Skeletal muscle tissue (tissue), 4 donors: ENCODE data around the gene RNF166. TPM values are rescaled to one million over a fixed set of nuclear protein-coding genes. Genes with fewer than 3 reads are reported as not detected.

Experiments used
- H3K27ac ChIP-seq: one replicate; pipeline ENCODE4 v1.7.0; 2013; ENCODE audit warnings: mild to moderate bottlenecking, low read depth, low read length, inconsistent platforms
- H3K27me3 ChIP-seq, 3 donors: one replicate each; pipeline ENCODE4 v1.7.0; 2013; ENCODE audit warnings: low read length in 3 of 3; ENCODE audit not compliant: control insufficient read depth in 3 of 3, insufficient read depth in 3 of 3
- H3K36me3 ChIP-seq, 3 donors: one replicate each; pipeline ENCODE4 v1.7.0; 2013; ENCODE audit warnings: low read length in 3 of 3; ENCODE audit not compliant: control insufficient read depth in 3 of 3, insufficient read depth in 3 of 3
- H3K4me1 ChIP-seq, 3 donors: one replicate each; pipeline ENCODE4 v1.7.0; 2013; ENCODE audit warnings: low read length in 3 of 3, mild to moderate bottlenecking in 3 of 3; ENCODE audit not compliant: control insufficient read depth in 3 of 3, insufficient read depth in 3 of 3
- H3K4me3 ChIP-seq, 3 donors: one replicate each; pipeline ENCODE4 v1.7.0; 2013; ENCODE audit warnings: low read length in 3 of 3
- H3K9ac ChIP-seq, 3 donors: one replicate each; pipeline ENCODE4 v1.7.0; 2013; ENCODE audit warnings: low read length in 3 of 3, mild to moderate bottlenecking in 3 of 3, moderate library complexity in 2 of 3, low read depth in 1 of 3
- H3K9me3 ChIP-seq, 3 donors: one replicate each; pipeline ENCODE4 v1.7.0; 2013; ENCODE audit warnings: low read length in 3 of 3; ENCODE audit not compliant: control insufficient read depth in 3 of 3
- total RNA-seq: library from RNA; depleted of rRNA; stranded (reverse); fragments of >200 nt; gene quantifications from one replicate; pipeline ENCODE4 v1.2.3, GENCODE V29; 2014
- donor health status: Osteomylitis.

The RNF166 gene
- total RNA-seq, 1 donor from 2014 or later = 12.0 TPM

DNA sequence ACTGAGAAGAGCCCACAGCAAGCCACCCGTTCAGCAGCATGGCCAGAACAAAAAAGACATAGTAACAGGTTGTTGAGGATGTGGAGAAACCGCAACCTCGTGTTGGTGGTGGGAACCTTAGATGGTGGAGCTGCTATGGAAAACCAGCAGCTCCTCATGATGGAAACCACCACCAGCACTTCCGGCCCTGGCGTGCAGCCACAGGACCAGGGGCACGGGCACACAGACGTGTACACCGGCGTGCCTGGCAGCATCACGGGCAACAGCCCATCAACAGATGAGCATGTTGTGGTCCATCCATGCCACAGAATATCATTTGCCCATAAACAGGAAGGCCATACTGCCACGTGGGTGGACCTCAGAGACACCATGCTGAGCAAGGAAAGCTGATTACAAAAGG, 12.0 kb upstream of the RNF166 start:
- Histone ChIP-seq H3K9ac (no peak overlapping the region), H3K4me1 (no peaks in the 10 kb centered on the region), H3K36me3 (peaks cover 33 to 42% (median 41%) of the 10 kb centered on the region in 3 donors), H3K4me3 (no peak overlapping the region), H3K27ac (no peak overlapping the region), H3K27me3 (no peaks in the 10 kb centered on the region), H3K9me3 (no peaks in the 10 kb centered on the region)

DNA sequence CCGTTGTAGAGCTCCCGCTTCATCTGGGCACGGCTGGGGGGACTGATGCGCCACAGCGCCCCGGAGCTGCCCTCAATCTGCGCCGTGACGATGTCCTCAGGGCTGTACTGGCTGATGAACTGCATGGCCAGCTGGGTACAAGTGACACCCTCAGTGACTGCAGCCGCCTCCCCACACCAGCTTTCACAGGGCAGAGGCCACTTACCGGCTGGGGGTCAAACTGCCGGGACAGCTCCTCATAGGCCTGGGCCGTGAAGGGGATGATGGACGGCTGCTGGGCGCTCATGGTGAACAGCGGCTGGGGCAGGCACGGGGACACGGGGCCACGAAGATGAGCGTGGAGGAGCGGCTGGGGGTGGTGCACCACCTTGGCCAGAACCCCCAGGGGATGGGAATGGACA, 10.4 kb upstream of the RNF166 start:
- Histone ChIP-seq H3K4me3 (no peak overlapping the region), H3K27ac (no peak overlapping the region), H3K9ac (no peak overlapping the region), H3K36me3 (peaks cover 30 to 41% (median 39%) of the 10 kb centered on the region in 3 donors), H3K27me3 (no peaks in the 10 kb centered on the region), H3K9me3 (no peaks in the 10 kb centered on the region), H3K4me1 (no peaks in the 10 kb centered on the region)

DNA sequence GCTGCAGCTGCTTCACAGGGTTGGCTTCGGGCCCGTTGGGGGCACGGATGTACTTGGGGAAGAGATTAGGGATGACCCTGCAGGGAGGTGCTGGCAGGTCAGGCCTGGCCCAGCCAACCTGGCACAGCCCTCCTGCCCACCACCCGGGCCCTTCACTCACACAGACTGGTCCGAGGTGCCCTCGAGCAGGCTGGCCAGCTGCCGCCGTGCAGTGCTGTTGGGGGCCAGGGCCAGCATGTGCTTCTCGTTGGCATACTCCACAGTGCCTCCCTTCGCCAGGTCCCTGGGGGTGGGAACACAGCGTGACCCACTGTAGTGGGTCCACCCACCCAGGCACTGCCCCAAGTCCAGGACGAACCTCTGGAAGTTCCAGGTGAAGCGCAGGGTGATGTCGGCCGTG, 10.0 kb upstream of the RNF166 start:
- Histone ChIP-seq H3K27me3 (no peaks in the 10 kb centered on the region), H3K4me1 (no peaks in the 10 kb centered on the region), H3K4me3 (no peak overlapping the region), H3K27ac (no peak overlapping the region), H3K36me3 (peaks cover 30 to 39% (median 38%) of the 10 kb centered on the region in 3 donors), H3K9ac (no peak overlapping the region), H3K9me3 (no peaks in the 10 kb centered on the region)

DNA sequence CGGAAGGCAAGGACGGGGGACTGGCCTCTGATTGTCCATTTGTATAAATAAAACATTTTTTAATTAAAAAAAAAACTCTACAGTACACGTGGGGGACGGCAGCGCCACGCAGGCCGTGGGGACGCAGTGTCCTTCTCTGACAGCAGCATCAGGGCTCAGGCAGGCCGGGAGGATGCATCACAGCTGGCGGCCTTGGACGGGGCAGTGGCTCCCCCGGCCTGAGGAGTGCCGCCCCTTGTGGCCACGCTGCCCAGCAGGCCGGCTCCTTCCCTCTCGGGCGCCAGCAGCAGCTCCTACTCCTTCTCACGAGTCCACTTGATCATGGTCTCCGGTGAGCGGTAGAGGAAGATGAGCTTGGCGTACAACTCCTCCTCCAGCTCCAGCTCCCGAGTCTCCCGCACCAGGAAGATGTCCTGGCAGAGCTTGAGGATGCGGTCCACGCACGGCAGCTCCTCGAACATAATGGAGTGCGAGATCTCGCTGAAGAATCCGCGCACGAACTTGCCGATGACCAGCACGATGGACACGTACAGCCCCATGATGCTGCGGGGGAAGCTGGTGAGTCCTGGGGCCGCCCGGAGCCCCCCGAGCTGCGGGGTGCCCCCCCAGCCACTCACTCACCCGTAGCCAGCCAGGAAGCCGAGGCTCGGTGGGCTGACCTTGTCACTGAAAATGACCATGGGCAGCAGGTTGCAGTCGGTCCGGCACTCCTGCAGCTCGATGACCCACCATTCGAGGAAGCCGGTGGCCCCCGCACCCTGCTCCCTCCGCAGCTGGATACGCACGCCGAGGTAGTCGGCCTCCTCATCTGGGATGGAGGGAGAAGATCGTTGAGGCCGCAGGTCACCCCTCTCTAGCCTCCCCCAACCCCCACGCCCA, 9.3 kb upstream of the RNF166 start:
- Histone ChIP-seq H3K9ac (no peak overlapping the region), H3K27me3 (no peaks in the 10 kb centered on the region), H3K9me3 (no peaks in the 10 kb centered on the region), H3K4me1 (no peaks in the 10 kb centered on the region), H3K4me3 (no peak overlapping the region), H3K36me3 (peaks cover 30 to 39% (median 38%) of the 10 kb centered on the region in 3 donors), H3K27ac (no peak overlapping the region)

DNA sequence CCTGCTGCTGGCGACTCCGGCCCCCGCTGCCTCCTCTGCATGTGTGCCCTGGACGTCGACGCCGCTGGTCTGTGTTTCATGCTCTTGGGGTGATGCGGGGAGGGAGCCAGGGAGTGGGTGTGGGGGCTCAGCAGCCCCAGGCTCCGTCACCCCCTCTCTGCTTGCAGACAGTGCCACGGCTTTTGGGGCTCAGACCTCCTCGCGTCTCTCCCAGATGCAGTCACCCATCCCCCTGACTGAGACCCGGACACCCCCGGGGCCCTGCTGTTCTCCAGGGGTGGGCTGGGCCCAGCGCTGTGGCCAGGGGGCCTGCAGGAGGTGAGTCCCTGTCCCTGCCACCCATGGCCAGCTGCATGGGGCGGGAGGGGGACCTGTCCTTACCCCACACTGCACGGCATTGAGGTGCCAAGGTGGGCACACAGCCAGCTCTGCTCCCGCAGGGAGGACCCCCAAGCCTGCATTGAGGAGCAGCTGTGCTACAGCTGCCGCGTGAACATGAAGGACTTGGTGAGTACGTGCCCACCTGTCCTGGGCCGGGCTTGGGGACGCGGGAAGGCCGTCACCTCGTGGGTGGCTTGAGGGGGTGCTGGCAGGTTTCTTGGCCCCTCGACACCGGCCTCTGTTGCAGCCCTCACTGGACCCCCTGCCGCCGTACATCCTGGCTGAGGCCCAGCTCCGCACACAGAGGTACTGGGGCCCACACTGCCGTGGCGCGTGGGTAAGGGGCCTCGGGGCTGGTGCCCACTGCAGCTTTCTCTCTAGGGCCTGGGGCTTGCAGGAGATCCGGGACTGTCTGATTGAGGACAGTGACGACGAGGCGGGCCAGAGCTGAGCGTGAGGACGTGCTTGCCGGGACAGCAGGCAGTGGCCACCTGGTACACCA, 8.5 kb upstream of the RNF166 start:
- Histone ChIP-seq H3K36me3 (peaks cover 30 to 42% (median 40%) of the 10 kb centered on the region in 3 donors), H3K9me3 (no peaks in the 10 kb centered on the region), H3K9ac (no peak overlapping the region), H3K27ac (no peak overlapping the region), H3K4me3 (no peak overlapping the region), H3K4me1 (no peaks in the 10 kb centered on the region), H3K27me3 (no peaks in the 10 kb centered on the region)

DNA sequence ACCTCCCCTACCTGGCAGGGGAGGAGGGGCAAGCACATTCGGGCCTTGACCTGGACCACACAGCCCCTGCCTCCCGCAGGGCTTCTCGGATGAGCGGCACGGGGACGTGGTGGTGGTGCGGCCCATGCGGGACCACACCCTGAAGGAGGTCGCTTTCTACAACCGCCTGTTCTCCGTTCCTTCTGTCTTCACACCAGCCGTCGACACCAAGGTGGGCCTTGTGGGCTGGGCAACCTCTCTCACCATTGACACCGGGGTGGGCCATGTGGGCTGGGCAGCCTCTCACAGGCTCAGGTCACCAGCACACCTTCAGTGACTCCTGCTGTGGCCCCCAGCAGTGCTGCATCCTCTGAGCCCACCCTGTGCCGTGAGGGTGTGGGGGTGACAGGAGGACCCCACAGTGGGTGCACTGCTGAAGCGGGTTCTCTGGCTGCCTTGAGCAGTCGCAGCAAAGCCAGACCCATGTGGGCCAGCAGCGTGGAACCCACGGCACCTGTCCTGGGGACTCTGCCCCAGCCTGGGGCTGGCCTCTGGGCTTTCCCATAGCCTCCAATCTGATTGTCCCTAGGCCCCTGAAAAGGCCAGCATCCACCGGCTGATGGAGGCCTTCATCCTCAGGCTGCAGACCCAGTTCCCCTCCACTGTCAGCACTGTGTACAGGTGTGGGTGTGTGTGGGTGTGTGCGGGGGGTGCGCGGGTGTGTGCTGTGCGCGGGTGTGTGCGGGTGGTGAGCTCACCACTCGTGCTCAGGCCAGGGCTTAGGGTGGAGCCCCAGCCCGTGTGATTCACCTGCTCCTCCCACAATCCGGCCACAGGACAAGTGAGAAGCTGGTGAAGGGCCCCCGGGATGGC, 7.6 kb upstream of the RNF166 start:
- no peak overlapping the region for H3K4me3 ChIP-seq
- no peak overlapping the region for H3K27ac ChIP-seq
- no peaks in the 10 kb centered on the region for H3K4me1 ChIP-seq
- H3K9me3 ChIP-seq = no peaks in the 10 kb centered on the region
- peaks cover 30 to 42% (median 40%) of the 10 kb centered on the region in 3 donors for H3K36me3 ChIP-seq
- no peaks in the 10 kb centered on the region for H3K27me3 ChIP-seq
- H3K9ac ChIP-seq = no peak overlapping the region

DNA sequence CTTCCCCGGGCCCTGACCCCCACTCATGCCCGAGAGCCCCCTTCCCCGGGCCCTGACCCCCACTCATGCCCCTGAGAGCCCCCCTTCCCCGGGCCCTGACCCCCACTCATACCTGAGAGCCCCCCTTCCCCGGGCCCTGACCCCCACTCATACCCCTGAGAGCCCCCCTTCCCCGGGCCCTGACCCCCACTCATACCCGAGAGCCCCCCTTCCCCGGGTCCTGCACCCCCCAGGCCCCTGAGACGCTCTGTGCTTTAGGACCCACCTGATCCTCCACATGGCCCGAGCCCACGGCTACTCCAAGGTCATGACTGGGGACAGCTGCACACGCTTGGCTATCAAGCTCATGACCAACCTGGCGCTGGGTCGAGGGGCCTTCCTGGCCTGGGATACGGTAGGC, 6.8 kb upstream of the RNF166 start:
- Histone ChIP-seq H3K9ac (no peak overlapping the region), H3K4me3 (no peak overlapping the region), H3K27ac (no peak overlapping the region), H3K9me3 (no peaks in the 10 kb centered on the region), H3K27me3 (no peaks in the 10 kb centered on the region), H3K4me1 (peaks cover 0 to 6% (median under 1%) of the 10 kb centered on the region in 3 donors), H3K36me3 (peaks cover 26 to 40% (median 39%) of the 10 kb centered on the region in 3 donors)

DNA sequence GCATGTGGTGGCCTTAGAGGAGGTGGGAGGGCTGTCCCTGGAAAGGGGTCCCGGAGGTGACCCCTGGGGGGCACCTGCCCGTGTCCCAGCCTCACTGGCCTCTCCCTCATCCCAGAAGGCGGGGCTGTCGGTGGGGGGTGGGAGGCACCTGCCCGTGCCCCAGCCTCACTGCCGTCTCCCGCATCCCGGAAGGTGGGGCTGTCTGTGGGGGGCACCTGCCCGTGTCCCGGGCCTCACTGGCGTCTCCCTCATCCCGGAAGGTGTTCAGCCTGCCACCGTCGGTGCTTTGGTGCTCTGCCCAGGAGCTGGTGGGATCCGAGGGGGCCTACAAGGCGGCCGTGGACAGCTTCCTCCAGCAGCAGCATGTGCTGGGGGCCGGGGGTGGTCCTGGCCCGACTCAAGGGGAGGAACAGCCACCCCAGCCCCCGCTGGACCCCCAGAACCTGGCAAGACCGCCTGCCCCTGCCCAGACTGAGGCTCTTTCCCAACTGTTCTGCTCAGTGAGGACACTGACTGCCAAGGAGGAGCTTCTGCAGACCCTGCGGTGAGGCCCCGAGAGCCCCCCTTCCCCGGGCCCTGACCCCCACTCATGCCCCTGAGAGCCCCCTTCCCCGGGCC, 6.3 kb upstream of the RNF166 start:
- peaks cover 25 to 38% (median 36%) of the 10 kb centered on the region in 3 donors for H3K36me3 ChIP-seq
- no peak overlapping the region for H3K27ac ChIP-seq
- H3K4me3 ChIP-seq = no peak overlapping the region
- H3K9me3 ChIP-seq = no peaks in the 10 kb centered on the region
- no peak overlapping the region for H3K9ac ChIP-seq
- peaks cover 2 to 10% (median 3%) of the 10 kb centered on the region in 3 donors for H3K4me1 ChIP-seq
- H3K27me3 ChIP-seq = no peaks in the 10 kb centered on the region

DNA sequence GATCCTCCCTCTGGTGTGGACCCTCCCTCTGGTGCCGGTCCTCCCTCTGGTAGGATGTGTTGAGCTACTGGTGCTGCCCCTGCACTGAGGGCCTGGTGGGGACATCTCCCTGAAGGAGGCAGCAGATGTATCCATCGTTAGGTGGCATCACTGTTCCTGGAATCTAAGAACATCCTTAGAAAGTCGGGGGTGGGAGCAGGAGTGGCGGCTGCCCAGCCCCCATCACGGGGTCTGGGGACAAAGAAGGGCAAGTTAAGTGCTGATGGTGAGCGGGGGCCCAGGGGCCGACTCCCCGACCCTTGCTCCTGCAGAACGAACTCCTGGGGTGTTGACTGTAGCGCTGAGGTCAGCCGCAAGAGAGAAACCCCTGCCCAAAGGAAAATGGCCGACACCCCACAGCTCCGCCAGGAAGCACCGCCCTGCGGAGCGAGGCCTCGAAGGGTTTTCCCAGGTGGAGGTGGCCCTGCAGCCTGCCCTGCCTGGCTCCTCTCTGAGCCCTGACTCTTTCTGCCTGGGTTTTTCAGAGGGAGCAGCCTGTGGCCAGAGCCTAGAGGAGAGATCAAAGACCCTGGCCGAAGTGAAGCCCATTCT, 5.6 kb upstream of the RNF166 start:
- Histone ChIP-seq H3K36me3 (peaks cover 19 to 33% (median 32%) of the 10 kb centered on the region in 3 donors), H3K27ac (no peak overlapping the region)

More for the DNA sequence above, 5.6 kb upstream of the RNF166 start:
- no peaks in the 10 kb centered on the region for H3K27me3 ChIP-seq
- H3K9me3 ChIP-seq = no peaks in the 10 kb centered on the region
- no peak overlapping the region for H3K9ac ChIP-seq
- no peak overlapping the region for H3K4me3 ChIP-seq
- peaks cover 9 to 16% (median 9%) of the 10 kb centered on the region in 3 donors for H3K4me1 ChIP-seq
